Fibroblast of skin of right biceps (primary cell): Measurements from ENCODE around the gene SUPT3H.
"Not testable (repeated sequence)": the region's sequence is repeated elsewhere in the genome, so short reads cannot be mapped to it uniquely, and the experiment has no call there.

Experiments
- DNase-seq: peaks from one replicate; pipeline ENCODE4 v3.0.0-alpha.2; 2013

SUPT3H gene

DNA sequence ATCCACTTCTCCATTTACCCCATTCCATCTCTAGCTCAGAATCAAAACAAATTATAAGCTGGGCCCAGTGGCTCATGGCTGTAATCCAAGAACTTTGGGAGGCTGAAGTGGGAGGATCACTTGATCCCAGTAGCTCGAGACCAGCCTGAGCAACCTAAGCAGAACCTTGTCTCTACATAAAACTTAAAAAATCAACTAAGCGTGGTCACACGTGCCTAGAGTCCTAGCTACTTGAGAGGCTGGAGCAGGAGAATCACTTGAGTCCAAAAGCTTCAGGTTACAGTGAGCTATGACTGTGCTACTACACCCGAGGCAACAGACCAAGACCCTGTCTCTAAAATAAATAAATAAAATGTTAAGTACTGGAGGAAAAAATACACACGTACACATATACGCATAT lies 124.3 kb downstream of the SUPT3H start:
- no peak for DNase-seq

DNA sequence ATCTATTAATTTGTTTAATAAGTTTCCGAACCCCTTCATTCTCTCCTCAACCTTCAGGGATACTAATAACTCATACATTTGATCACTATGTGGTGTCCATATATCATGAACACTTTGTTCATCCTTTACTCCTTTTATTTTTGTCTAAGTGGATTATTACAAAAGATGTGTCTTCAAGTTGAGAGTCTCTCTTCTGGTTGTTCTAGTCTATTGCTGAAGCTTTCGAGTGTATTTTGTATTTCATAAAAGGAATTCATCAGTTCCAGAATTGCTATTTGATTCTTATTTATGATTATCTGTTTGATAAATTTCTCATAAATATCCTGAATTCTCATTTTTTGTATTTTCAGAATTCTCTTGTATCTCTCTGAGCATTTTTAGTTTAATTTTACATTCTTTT lies 146.1 kb downstream of the SUPT3H start:
- DNase-seq = no peak

DNA sequence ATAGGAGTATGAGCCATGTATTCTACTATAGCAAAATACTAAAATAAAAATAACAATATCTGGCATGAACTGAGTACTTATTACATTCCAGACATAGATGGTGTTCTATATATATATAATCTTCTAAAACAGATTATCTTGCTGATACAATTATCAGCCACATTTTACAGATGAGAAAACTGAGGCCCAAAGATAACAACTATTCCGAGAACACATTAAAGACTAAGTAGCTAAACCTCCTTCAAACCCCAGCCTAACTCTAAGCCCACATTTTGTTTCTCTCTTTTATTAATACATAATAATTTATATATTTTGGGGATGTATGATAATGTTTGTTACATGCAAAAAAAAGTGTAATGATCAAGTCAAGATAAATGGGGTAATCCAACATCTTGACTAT lies 148.3 kb downstream of the SUPT3H start:
- no peak for DNase-seq

DNA sequence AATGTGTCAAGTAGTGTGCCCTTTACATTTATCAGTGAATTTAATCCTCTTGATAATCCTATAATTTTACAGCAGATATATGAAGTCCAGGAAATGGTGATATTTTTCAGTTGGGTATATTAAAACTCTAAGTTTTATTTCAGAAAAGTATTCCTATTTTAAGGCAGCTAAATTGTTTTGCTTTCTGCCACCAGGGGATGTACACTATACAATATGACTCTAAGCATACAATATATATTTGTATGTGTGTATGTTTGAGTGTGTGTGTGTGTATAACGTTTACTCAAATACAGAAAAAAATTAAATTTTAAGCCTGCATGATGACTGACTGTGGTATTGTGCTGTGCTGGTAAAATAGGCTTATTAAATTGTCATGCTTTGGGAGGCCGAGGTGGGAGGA lies 151.7 kb downstream of the SUPT3H start:
- no peak for DNase-seq

DNA sequence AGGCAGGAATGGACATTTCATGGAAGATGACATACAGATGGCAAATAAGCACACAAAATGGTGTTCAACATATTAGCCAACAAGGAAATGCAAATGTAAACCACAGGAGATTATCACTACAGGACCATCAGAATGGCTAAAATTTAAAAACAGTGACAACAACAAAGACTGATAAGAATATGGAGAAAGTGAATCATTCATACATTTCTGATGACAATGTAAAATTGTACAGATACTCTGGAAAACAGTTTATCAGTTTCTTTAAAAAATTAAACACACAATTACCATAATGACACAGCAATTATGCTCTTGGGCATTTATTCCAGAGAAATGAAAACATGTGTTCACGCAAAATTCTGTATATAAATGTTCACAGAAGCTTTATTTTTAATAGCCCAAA lies 155.4 kb downstream of the SUPT3H start:
- no peak for DNase-seq

DNA sequence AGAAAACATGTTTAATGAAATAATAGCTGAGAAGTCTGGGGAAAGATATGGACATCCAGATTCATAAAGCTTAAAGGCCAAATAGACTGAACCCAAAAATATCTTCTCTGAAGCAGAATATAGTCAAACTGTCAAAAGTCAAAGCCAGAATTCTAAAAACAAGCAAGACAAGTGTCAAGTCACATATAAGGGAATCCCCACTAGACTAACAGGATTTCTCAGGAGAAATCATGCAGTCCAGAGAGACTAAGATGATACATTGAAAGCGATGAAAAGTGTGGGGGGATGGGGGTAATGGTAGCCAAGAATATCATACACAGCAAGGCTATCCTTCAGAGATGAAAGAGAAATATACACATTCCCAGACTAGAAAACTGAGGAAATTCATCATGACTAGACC lies 162.0 kb downstream of the SUPT3H start:
- no peak for DNase-seq

DNA sequence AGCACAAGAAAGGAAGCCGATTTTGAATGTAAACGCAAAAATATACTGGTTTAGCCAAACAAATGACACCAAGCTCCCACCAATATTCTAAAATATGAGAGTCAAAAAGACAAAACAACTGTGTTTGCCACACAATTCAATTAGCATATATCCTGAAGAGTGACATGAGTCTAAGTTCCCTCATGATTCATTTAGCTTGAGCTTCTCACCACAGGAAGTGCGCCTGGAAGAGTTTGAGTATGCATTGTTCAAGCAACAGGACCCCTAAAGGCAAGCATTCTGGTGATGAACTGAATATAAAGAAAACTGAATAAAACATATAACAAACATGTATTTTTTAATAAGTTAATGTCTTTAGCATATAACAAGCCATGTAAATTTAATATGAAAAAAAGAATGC lies 164.8 kb downstream of the SUPT3H start:
- peak; percentile 7 for DNase-seq

DNA sequence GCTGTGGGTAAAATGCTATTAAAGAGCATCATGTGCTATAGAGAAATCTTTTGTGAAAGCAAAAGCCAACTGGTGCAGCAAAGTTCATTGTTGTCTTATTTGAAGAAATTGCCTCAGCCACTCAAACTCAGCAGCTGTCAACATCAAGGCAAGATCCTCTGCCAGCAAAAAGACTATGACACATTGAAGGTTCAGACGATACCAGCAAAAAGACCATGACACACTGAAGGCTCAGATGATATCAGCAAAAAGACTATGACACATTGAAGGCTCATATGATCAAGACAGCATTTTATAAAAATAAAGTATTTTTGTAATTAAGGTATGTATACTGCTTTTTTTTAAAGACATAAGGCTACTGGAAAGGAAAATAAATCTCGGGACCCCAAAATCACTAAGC lies 168.0 kb downstream of the SUPT3H start:
- DNase-seq = peak; percentile 36

DNA sequence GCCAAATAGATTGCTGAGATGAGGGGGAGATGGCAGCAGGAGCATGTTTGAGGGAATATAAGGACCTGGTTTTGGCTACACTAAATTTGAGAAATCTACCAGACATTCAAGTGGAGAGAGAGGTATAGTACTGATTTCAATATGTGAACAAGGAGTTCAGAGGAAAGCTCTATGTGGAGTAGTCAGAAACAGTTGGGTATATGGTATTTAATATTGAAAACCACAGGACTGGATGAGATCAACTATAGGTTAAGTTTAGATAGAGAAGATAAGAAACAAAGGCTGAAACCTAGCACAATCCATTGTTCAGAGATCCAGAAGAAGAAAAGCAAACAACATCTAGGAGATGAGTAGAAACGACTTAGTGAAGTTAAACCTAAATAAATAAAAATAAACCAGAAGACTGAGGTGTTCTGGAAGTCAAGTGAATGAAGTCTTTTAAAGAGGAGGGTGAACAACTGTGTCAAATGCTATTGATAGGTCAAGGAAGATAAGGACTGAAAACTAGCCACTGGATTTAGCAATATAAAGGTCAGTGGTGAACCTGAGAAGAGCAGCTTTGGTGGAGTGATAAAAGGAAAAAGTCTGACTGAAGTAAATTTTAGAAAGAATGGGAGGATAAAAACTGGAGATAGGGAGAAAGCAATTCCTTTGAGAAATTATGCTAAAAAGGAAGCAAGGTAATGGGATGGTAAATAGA lies 170.8 kb downstream of the SUPT3H start:
- no peak for DNase-seq

DNA sequence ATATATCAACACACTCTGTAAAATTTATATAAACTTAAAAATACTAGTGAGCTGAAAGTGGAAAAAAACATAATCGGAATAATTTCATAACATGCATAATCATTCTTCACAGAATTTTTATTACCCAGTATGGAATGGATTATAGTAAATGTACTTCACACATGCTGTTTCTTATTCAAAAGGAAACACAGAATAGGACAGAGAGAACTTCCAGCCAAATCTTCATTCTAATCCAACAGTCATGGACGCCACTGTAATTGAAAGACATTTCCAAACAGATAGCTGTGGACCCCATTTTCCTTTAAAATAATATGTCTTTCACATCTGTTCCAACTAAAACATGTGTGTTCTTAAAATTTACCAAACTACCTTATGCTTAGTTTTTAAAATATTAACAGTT lies 176.2 kb downstream of the SUPT3H start:
- no peak for DNase-seq

DNA sequence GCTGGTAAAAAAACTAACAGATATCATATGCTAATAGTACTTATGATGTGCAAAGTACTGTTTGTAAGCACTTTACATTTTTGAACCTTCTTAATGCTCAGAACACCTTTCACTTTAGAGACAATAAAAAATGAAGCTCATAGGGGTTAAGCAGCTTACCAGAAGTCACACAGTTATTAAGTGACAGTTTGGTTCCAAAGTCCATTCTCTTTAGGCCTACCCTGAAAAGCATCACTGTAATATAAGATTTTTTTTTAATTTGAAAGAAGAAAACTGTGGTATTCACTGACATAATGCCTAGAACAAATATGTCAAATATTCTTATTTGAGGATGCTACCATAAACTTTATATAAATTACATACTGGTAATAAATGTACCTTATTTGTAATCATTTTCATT lies 177.2 kb downstream of the SUPT3H start:
- no peak for DNase-seq

DNA sequence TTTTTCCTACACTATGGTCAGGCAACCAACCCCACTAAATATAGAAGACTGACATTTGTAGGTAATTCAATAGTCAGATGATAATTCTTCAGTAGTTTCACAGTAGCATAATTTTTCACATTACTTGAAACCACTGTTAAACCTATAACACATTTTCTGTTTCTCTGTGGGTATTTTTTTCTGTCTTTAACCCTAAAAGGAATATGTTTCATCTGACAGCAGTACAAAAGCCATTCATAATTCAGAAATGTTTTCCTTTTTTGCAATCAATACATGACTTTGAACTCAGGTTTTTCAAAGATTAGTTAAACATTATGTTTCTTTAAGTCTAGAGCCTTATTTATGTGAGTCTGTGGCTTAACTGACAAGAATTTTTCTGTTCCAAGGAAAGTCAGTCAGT lies 178.2 kb downstream of the SUPT3H start:
- DNase-seq = no peak

DNA sequence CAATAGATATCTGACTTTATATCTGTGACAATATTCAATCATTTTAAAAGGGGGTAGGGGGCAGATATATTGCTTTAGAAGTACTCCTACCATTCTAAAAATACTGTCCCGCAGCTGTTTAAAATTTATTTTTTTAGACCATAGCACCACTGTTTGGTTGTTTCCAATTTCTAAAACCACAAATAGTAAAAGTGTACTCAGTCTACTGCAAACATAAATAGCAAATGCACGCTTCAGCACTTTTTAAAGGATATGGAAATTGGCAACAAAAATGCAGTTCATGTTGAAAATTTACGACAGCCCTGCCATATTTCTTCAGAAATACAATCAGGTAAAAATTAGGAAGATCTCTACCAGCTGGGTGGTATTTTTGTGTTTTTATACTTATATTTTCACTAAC lies 181.6 kb downstream of the SUPT3H start:
- no peak for DNase-seq

DNA sequence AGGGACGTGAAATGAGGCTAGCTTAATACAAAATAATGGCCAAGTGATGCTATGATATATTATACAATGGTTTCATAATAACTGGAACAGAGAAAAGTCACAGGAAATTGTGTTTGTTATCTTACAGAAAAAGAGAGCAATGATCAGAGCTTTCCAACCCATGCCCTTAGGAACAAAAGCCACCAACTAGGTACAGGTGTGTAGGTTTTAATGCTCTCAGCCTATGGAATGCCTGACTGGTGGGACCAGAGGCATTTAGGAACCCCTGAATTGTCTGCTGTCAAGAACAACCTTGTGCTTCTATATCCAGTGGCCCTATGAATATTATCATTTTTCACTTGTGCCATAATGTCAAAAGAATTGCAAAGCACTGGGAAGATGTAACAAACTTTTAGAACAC lies 182.6 kb downstream of the SUPT3H start:
- DNase-seq = no peak

DNA sequence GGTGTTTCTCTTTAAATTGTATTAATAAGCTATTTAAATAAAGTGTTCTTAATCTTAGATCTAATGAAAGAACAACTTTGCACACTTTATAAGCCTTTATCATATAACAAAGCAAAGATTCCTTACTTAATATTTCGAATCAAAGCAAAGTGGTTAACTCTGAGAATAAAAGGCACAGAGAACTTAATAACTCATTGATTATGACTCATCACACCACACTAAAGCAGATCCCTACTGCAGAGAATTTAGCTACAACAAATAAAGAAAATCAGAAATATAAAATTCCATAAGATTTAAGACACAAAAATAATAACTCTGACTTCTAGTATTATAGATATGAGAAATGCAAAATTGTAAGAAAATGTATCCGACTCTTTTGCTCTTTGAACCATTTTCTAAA lies 185.2 kb downstream of the SUPT3H start:
- no peak for DNase-seq

DNA sequence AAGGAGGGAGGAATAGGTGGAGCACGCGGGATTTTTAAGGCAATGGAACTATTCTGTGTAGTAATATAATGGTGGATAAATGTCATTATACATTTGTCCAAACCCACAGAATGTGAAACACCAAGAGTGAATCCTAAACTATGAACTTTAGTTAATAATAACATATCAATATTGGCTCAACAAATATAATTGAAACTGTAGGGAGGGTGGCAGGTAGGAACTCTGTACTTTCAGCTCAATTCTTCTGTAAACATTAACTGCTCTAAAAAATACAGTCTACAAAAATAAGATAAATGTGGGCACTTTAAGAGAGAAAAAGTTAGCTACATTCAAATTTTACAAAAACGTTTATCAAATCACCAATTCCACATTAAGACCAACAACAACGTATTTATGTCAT lies 186.3 kb downstream of the SUPT3H start:
- no peak for DNase-seq

DNA sequence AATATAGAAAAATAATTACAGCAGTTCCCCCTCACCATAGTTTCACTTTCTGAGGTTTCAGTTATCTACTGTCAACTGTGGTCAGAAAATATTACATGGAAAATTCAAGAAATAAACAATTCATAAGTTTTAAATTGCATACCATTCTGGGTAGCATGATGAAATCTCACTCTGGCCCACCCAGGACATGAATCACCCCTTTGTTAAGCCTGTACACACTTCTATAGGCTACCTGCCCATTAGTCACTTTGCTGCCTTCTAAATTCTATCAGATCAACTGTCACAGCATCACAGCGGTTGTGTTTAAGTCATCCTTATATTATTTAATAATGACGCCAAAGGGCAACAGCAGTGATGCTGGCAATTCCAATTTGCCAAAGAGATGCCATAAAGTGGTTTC lies 189.9 kb downstream of the SUPT3H start:
- DNase-seq = peak; percentile 68

DNA sequence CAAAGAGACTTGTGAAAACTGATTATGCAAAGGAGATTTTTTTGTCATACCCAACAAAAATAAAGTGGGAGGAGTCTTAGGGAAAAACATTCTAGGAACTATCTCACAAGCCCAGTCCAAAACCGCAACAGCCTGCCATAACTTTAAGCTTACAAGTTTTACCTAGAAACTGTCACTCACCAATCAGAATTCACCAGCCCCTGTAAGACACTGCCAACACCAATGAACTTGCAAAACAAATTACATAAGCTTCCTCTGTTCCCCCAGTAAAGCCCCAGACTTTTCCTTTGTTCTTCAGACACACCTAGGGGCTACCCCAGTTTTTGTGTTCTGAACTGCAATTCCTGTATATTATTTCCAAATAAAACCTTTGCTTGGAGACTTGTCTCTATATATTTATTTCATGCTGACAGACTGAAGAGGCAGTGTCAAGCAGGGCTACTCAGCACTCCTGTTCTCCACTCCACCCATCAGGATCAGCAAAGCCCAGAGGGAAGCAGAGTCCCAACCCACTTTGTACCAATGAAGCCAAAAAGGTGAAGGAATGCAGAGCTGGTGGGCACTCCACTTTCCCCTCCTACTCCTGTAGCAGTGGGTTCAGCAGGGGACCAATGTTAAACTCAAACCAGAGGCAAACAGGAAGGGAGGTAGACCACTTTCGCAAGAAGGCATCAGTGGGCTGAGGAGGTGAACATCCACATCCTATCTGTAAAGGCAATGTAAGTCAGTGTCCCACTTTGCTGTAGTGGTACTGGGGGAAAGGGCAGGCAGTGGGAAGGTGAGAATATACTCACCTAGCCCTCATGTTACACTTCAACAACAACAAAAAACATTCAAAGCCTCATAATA lies 192.1 kb downstream of the SUPT3H start:
- DNase-seq = peak; percentile 8

DNA sequence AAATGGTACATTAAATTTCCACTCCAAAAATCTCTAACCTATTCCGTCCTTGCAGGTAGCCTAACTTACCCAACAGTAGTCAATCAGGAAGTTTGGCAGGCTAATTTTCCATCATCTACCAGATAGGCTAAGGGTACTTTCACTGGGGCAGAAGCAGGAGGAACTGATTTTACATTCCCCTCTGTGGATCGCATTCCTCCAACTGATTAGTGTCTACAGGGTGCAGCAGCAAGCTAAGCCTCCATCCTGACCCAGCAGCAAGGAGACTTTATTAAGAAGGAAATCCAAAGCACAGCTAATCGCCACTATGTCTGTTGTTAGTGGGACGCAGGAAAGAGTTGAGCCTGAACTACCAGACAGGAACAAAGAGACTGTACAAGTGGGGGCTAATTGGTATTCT lies 192.8 kb downstream of the SUPT3H start:
- no peak for DNase-seq

DNA sequence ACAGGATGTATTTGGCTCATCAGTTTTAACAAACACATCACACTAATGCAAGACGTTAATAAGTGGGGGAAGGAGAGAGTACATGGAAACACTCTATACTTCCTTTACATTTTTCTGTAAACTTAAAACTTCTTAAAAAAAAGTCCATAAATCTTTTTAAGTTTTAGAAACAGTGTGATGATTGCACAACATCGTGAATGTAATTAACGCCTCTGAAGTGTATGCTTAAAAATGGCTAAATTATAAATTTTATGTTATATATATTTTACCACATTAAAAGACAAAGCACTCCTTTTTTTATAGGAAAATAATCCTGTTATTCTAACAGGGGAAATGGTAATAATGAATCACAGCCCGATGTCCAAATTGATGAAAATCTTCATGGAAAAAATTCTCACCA lies 193.7 kb downstream of the SUPT3H start:
- DNase-seq = no peak

DNA sequence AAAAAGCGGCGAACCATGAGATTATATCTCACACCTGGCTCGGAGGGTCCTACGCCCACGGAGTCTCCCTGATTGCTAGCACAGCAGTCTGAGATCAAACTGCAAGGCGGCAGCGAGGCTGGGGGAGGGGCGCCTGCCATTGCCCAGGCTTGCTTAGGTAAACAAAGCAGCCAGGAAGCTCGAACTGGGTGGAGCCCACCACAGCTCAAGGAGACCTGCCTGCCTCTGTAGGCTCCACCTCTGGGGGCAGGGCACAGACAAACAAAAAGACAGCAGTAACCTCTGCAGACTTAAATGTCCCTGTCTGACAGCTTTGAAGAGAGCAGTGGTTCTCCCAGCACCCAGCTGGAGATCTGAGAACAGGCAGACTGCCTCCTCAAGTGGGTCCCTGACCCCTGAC lies 201.4 kb downstream of the SUPT3H start:
- DNase-seq = not testable (repeated sequence)

DNA sequence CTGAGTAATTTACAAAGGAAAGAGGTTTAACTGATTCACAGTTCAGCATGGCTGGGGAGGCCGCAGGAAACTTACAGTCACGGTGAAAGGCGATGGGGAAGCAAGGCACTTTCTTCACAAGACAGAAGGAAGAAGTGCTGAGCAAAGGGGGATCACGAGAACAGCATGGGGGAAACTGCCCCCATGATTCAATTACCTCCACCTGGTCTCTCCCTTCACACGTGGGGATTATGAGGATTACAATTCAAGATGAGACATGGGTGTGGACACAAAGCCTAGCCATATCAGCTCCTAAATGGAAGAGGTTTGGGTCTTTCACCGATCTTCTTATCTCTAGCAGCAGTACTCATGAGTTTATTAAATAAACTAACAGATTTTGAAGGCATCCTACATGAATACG lies 202.5 kb downstream of the SUPT3H start:
- no peak for DNase-seq

DNA sequence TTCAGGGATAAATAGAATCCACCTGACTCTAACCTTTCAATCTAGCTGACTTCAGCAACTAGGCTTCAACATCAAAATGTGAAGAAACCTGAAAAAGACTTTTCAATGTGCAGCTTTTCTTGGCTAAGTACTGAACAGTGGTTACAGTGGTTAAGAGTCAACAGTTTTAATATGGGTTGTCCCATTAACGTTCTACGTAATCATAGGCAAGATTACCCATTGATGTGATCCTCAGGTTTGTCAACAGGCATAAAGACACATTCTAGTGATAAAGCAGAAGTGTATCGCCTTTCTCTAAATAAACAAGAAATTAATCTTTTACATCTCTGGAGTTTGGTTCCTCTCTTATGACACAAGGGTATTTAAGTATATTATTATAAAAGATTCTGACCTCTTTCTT lies 203.7 kb downstream of the SUPT3H start:
- DNase-seq = no peak

DNA sequence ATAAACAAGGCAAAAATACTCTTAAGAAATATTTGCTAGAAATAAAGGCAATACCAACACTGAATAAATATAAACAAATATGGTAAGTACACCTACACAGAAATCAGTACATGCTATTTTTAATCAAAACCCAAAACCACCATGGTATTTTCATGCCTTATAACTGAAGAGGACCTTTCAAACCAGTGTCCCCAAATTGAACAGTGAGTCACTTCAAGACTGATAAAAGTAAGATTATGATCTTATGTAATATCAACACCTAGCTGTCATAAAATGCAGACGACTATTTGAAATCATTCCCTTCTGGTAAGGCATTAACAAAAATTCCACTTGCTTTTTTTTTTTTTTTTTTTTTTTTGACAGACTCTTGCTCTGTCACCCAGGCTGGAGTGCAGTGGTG lies 206.4 kb downstream of the SUPT3H start:
- no peak for DNase-seq

DNA sequence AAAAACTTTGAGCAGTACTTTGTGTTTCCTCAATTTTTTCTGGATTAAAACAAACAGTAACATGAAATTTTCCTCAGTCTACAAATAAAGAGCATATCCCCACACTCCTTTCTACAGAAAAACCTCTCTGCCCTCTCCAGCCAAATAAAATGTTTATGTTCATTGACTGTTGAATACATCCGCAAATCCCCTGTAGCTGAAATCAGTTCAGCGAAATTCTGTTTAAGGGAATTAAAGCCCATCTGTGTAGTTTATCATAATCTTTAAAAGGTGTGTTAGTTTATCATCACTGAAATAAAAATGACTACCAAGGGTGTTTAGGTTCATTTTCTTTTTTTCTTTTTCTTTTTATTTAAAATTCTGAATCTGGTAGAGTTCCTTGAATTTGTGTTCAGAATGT lies 207.4 kb downstream of the SUPT3H start:
- no peak for DNase-seq
